Stimulated activated CD8-positive, alpha-beta memory T cell treated with anti-CD3 and anti-CD28 coated beads, Interleukin-12 subunit alpha, Interleukin-12 subunit beta, amount 100 ng/mL, for 4 hours (primary cell): ENCODE results near the gene EPYC.

Source experiments
- DNase-seq: peaks from one replicate; pipeline ENCODE4 v3.0.0-alpha.2; 2020; ENCODE audit warnings: low read depth

The EPYC gene

GRCh38 chr12:90958347-90958746, 46.4 kb downstream of the EPYC start:
- no peak for DNase-seq

GRCh38 chr12:90954921-90955320, 49.9 kb downstream of the EPYC start, which contains the start of gene CCER1:
TSS of gene CCER1 (minus strand) at chr12:90955176. CDS start at chr12:90954742, 434 bp downstream.
- DNase-seq, result no peak

GRCh38 chr12:90954428-90954827, 50.3 kb downstream of the EPYC start:
- no peak for DNase-seq

GRCh38 chr12:90953956-90954421, 50.8 kb downstream of the EPYC start:
- no peak for DNase-seq

GRCh38 chr12:90951432-90952105, 53.2 kb downstream of the EPYC start:
- no peak for DNase-seq

GRCh38 chr12:90947869-90948268, 56.9 kb downstream of the EPYC start:
- DNase-seq, result no peak

GRCh38 chr12:90945070-90945649, 59.6 kb downstream of the EPYC start:
- no peak for DNase-seq

GRCh38 chr12:90943255-90943654, 61.5 kb downstream of the EPYC start:
- no peak for DNase-seq

GRCh38 chr12:90940872-90941499, 63.8 kb downstream of the EPYC start:
- DNase-seq, result no peak

GRCh38 chr12:90939382-90939781, 65.4 kb downstream of the EPYC start:
- DNase-seq, result no peak

GRCh38 chr12:90938451-90938850, 66.3 kb downstream of the EPYC start:
- DNase-seq, result no peak

GRCh38 chr12:90937651-90938050, 67.1 kb downstream of the EPYC start:
- DNase-seq, result no peak

- DNase-seq, result no peak
Measured at GRCh38 chr12:90936230-90937005, 68.4 kb downstream of the EPYC start.

GRCh38 chr12:90925562-90925961, 79.2 kb downstream of the EPYC start:
- no peak for DNase-seq

- DNase-seq, result no peak
Measured at GRCh38 chr12:90924406-90924805, 80.4 kb downstream of the EPYC start.

GRCh38 chr12:90922145-90922627, 82.6 kb downstream of the EPYC start:
- DNase-seq, result no peak

GRCh38 chr12:90921536-90921935, 83.2 kb downstream of the EPYC start:
- DNase-seq, result no peak

- DNase-seq, result no peak
Measured at GRCh38 chr12:90920222-90920621, 84.5 kb downstream of the EPYC start.

- DNase-seq, result no peak
Measured at GRCh38 chr12:90917431-90917830, 87.3 kb downstream of the EPYC start.

GRCh38 chr12:90916516-90916915, 88.3 kb downstream of the EPYC start:
- no peak for DNase-seq

- no peak for DNase-seq
Measured at GRCh38 chr12:90915353-90915752, 89.4 kb downstream of the EPYC start.
